Mucosa of descending colon (tissue), 3 donors: ENCODE results near the gene PIAS1. TPM values are rescaled to one million over a fixed set of nuclear protein-coding genes. Genes with fewer than 3 reads are reported as not detected.

Experiments
- ATAC-seq: fragments of 200-7000 bp; cut with Tn5 transposase; one replicate; pipeline ENCODE4 v1.9.1; 2020; ENCODE audit warnings: mild to moderate bottlenecking, moderate library complexity
- DNase-seq, 3 donors: peaks; one replicate each; pipeline ENCODE4 v3.0.0-alpha.2; 2020
- H3K36me3 ChIP-seq: fragments of 200-600 bp; one replicate; pipeline ENCODE4 v1.8.0; 2021; ENCODE audit warnings: low read depth, mild to moderate bottlenecking
- H3K4me1 ChIP-seq: fragments of 200-600 bp; one replicate; pipeline ENCODE4 v1.8.0; 2021; ENCODE audit warnings: low read depth, mild to moderate bottlenecking
- H3K4me3 ChIP-seq: fragments of 200-600 bp; one replicate; pipeline ENCODE4 v1.8.0; 2021; ENCODE audit warnings: mild to moderate bottlenecking
- H3K9me3 ChIP-seq: fragments of 200-600 bp; one replicate; pipeline ENCODE4 v1.8.0; 2021; ENCODE audit warnings: mild to moderate bottlenecking
- CTCF ChIP-seq: fragments of 200-600 bp; IDR thresholded peaks from one replicate; pipeline ENCODE4 v1.8.0; 2022; ENCODE audit warnings: antibody characterized with exemption, mild to moderate bottlenecking
- intact Hi-C, 2 donors: fragments of 100-400 bp; cut with DNase I in 1 of 2; cut with micrococcal nuclease in 1 of 2; formaldehyde crosslinking; loops; one replicate each; pipeline versions ENCODE4 v1.11.0 to v1.11.1; 2022; cut with DNase I, micrococcal nuclease
- total RNA-seq, 3 donors: library from RNA; stranded (reverse); fragmentation: NEBNext Ultra II Directional in 2 of 3; extraction: Animal tissue kit (Norgen Biotek cat#: 25700) in 2 of 3; gene quantifications; one replicate each; pipeline versions ENCODE4 v1.2.1 to v1.2.4, GENCODE V29; 2021 to 2023
- donor health status: DM: no; HTN: no; CAD: no; lungs with moderate emphysema.
- donor health status: DM: no; HTN: no; CAD: no.
- donor health status: DM: no; HTN: yes; CAD: no.

The PIAS1 gene
- total RNA-seq, 3 donors from 2014 or later = 35.4 to 59.3 (median 37.7) TPM

- DNase-seq = no peak
- Histone ChIP-seq H3K36me3 (no peaks in the 10 kb centered on the region), H3K4me3 (no peak overlapping the region), H3K9me3 (no peaks in the 10 kb centered on the region), H3K4me1 (peaks cover 2% of the 10 kb centered on the region)
- no peak for ATAC-seq
- intact Hi-C loops = no loop called here
- no peak for TF ChIP-seq CTCF
These were observed 58.6 kb downstream of the PIAS1 start for GRCh38 chr15:68112706-68113105.

- no peak for ATAC-seq
- Histone ChIP-seq H3K4me1 (peaks cover 2% of the 10 kb centered on the region), H3K9me3 (no peaks in the 10 kb centered on the region), H3K36me3 (no peaks in the 10 kb centered on the region), H3K4me3 (no peak overlapping the region)
- TF ChIP-seq CTCF = no peak
- DNase-seq = no peak
- intact Hi-C loops = no loop called here
These were observed 59.2 kb downstream of the PIAS1 start for GRCh38 chr15:68113273-68113672.

GRCh38 chr15:68113751-68114150 lies 59.6 kb downstream of the PIAS1 start:
- Histone ChIP-seq H3K9me3 (no peaks in the 10 kb centered on the region), H3K4me3 (no peak overlapping the region), H3K36me3 (no peaks in the 10 kb centered on the region), H3K4me1 (peaks cover 1% of the 10 kb centered on the region)
- DNase-seq (no peak), ATAC-seq (no peak)
- intact Hi-C loops = no loop called here
- TF ChIP-seq CTCF = no peak

- DNase-seq = no peak
- TF ChIP-seq CTCF = no peak
- Histone ChIP-seq H3K9me3 (no peaks in the 10 kb centered on the region), H3K4me3 (no peak overlapping the region), H3K36me3 (no peaks in the 10 kb centered on the region), H3K4me1 (no peaks in the 10 kb centered on the region)
- ATAC-seq = no peak
- intact Hi-C loops = no loop called here
These were observed 60.2 kb downstream of the PIAS1 start for GRCh38 chr15:68114356-68114755.

- DNase-seq (no peak), ATAC-seq (no peak)
- intact Hi-C loops = no loop called here
- Histone ChIP-seq H3K4me1 (no peaks in the 10 kb centered on the region), H3K4me3 (no peak overlapping the region), H3K9me3 (no peaks in the 10 kb centered on the region), H3K36me3 (no peaks in the 10 kb centered on the region)
- no peak for TF ChIP-seq CTCF
These were observed 60.7 kb downstream of the PIAS1 start for GRCh38 chr15:68114840-68115239.

- H3K9me3 ChIP-seq = no peaks in the 10 kb centered on the region
- H3K4me1 ChIP-seq = peaks cover 15% of the 10 kb centered on the region
- no peaks in the 10 kb centered on the region for H3K36me3 ChIP-seq
- DNase-seq = no peak
- no peak for TF ChIP-seq CTCF
- no peak for ATAC-seq
- H3K4me3 ChIP-seq = no peak overlapping the region
- intact Hi-C loops = no loop called here
These were observed 70.6 kb downstream of the PIAS1 start for GRCh38 chr15:68124700-68125099.
